Measurements from ENCODE around the gene WSB2.
"Not testable (repeated sequence)": the region's sequence is repeated elsewhere in the genome, so short reads cannot be mapped to it uniquely, and the experiment has no call there.

WSB2 gene

GRCh38 chr12:118061011-118061872 is at the start of gene WSB2:
Gene WSB2 (minus strand): TSS chr12:118061179. CDS start chr12:118061048, 131 bp downstream.
- DNase-seq (ENCODE audit: low spot score): peak; percentile 50

- no peak for DNase-seq (ENCODE audit: low spot score)
These were observed 48.1 kb upstream of the WSB2 start for GRCh38 chr12:118109088-118109487.

GRCh38 chr12:118107694-118108093 is 46.7 kb upstream of the WSB2 start:
- DNase-seq (ENCODE audit: low spot score): no peak

- no peak for DNase-seq (ENCODE audit: low spot score)
These were observed 46.0 kb upstream of the WSB2 start for GRCh38 chr12:118107011-118107410.

- no peak for DNase-seq (ENCODE audit: low spot score)
These were observed 42.8 kb upstream of the WSB2 start, which contains the start of gene VSIG10 for GRCh38 chr12:118103601-118104382. Gene VSIG10 (minus strand): TSS chr12:118104011. CDS start chr12:118103671, 340 bp downstream.

GRCh38 chr12:118103201-118103600 is 42.2 kb upstream of the WSB2 start:
- no peak for DNase-seq (ENCODE audit: low spot score)

GRCh38 chr12:118102609-118103008 is 41.6 kb upstream of the WSB2 start:
- DNase-seq (ENCODE audit: low spot score): no peak

- no peak for DNase-seq (ENCODE audit: low spot score)
These were observed 41.1 kb upstream of the WSB2 start for GRCh38 chr12:118102070-118102469.

- no peak for DNase-seq (ENCODE audit: low spot score)
These were observed 40.1 kb upstream of the WSB2 start for GRCh38 chr12:118101051-118101450.

- no peak for DNase-seq (ENCODE audit: low spot score)
These were observed 38.1 kb upstream of the WSB2 start for GRCh38 chr12:118098911-118099671.

GRCh38 chr12:118098401-118098800 is 37.4 kb upstream of the WSB2 start:
- no peak for DNase-seq (ENCODE audit: low spot score)

- no peak for DNase-seq (ENCODE audit: low spot score)
These were observed 33.1 kb upstream of the WSB2 start for GRCh38 chr12:118094039-118094438.

GRCh38 chr12:118089782-118090181 is 28.8 kb upstream of the WSB2 start:
- DNase-seq (ENCODE audit: low spot score): no peak

GRCh38 chr12:118082161-118082560 is 21.2 kb upstream of the WSB2 start:
- no peak for DNase-seq (ENCODE audit: low spot score)

- not testable (repeated sequence) for DNase-seq (ENCODE audit: low spot score)
These were observed 20.5 kb upstream of the WSB2 start for GRCh38 chr12:118081521-118081920.

GRCh38 chr12:118073768-118074167 is 12.8 kb upstream of the WSB2 start:
- no peak for DNase-seq (ENCODE audit: low spot score)

GRCh38 chr12:118070650-118071049 is 9.7 kb upstream of the WSB2 start:
- DNase-seq (ENCODE audit: low spot score): no peak

- DNase-seq (ENCODE audit: low spot score): no peak
These were observed 7.5 kb upstream of the WSB2 start for GRCh38 chr12:118068445-118068844.

- no peak for DNase-seq (ENCODE audit: low spot score)
These were observed 4.4 kb upstream of the WSB2 start for GRCh38 chr12:118065380-118065779.

- DNase-seq (ENCODE audit: low spot score): no peak
These were observed 3.6 kb upstream of the WSB2 start for GRCh38 chr12:118064608-118065007.

- no peak for DNase-seq (ENCODE audit: low spot score)
These were observed 2.8 kb upstream of the WSB2 start for GRCh38 chr12:118063576-118064391.
